ENCODE measurements around the gene C1orf21.
A peak's percentile ranks its signal among the peaks of the same experiment; 100 is the strongest.

Gene C1orf21

DNA sequence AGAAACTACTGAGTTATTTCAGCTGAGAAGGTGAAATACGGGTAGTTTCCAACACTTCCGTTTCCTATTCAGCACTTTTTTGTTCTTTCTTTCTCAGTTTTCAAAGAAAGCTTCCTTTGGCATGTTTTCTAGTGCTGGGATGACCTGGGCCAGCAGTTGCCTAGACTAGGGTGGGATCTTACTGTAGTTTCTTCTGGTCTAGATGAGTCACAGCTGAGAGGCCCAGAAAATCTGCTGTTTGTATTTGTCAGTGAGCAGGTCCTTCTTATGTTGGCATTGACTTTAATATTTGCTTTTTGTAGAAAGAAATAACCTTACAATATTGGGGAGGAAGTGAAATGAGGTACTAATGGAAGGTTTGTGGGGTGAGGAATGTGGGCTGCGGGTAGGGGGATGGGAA is 22.2 kb downstream of the C1orf21 start:
- DNase-seq (ENCODE audit: low spot score) (no peak), FAIRE-seq (no peak)

DNA sequence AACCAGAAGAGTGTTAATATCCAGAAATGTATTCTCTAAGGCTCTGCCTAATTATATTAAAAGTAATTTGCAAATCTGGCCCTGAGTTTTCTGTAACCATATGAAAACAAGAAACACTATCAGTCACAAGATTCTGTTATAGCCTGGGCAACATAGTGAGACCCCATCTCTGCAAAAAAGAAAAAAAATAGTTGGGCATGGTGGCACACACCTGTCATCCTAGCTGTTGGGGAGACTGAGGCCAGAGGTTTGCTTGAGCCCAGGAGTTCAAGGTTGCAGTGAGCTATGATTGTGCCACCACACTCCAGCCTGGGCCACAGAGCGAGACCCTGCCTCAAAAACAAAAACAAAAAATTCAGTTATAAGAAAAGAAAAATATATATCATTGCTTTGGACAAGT is 25.6 kb downstream of the C1orf21 start:
- no peak for FAIRE-seq
- DNase-seq (ENCODE audit: low spot score): no peak

DNA sequence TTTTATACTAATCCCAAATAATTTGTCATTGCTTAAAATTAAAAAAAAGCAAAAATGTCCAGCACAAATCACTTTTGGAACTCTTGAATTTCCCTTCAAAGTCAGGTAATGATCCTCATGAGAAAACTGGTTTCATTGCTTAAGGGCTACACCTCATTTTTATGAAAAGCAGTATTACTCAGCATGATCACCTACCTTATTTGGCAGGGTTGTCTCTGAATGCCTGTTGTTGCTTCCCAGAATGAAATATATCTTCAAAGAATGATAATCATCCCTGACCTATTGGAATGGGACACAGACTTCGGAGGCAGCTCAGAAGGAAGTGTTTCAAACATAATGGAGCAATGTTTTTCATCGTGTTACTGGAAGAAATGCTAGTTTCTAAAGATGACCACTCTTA is 29.7 kb downstream of the C1orf21 start:
- FAIRE-seq: peak; percentile 30
- no peak for DNase-seq (ENCODE audit: low spot score)

DNA sequence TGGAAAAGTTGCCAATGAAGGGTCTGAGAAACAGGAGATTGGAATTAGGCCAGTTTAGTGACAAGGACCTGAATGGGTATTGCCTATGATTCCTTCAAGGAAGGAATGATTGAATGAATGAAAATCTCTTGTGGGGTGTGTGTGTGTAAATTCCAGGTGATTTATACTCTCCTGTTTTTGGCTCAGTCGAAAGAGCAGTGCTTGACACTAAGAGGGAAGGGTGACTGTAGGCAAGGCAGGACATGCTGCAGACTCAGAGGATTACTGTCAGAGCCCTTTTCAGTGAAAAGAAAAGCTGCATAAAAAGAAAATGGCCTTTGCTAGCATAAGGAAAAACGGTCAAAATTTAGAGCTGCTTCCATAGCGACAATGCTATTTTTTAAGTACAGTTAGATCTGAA is 30.1 kb downstream of the C1orf21 start:
- no peak for FAIRE-seq
- DNase-seq (ENCODE audit: low spot score): no peak

DNA sequence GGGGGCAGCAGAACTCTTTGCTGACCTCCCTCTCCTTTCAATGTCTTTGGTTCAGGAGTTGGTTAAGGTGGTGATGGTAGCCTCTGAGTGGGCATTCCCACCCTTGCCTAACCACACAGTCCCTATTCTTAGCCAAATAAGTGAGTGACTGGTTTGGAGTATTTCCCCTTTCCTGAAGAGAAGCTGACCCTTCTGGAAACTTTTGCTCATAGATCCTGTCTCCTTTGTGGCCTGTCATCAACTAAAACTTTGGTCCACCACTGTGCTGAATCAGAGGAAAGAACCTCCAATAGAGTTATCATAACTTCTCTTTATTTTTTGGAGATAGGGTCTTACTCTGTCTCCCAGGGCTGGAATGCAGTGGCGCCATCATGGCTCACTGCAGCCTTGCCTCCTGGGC is 31.1 kb downstream of the C1orf21 start:
- no peak for FAIRE-seq

DNA sequence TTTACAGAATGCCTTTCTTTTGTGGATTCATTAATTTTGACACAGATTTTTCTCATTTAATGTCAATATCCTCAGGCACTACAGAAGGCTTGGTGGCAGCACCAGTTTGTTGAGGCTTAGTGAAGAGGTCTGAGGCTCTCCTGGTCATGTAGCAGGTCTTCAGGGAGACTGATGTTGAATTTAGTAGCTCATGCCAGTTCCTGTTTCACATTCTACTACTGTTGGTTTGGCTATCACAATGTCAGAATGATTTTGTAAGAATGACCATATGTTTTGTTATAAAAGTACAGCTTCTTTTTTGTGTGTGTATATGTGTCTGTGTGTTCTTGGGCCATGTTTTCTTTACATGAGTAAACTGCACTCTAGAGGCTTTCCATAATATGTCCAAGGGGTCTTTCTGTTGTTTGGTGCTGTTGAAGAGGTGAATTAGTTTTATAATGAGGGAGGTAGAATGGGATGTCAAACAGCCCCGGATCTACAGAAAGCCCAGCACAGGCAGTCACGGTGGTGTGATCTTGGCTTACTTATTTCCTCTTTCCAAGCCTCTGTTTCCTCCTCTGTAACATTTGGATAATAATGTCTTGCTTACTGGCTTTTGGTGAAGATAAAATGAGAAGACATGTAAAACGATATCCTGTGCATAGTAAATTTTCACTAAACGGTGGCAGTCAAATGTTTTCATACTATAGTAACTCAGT is 32.0 kb downstream of the C1orf21 start:
- DNase-seq (ENCODE audit: low spot score): no peak

More for the DNA sequence above, 31.1 kb downstream of the C1orf21 start:
- DNase-seq (ENCODE audit: low spot score): no peak

DNA sequence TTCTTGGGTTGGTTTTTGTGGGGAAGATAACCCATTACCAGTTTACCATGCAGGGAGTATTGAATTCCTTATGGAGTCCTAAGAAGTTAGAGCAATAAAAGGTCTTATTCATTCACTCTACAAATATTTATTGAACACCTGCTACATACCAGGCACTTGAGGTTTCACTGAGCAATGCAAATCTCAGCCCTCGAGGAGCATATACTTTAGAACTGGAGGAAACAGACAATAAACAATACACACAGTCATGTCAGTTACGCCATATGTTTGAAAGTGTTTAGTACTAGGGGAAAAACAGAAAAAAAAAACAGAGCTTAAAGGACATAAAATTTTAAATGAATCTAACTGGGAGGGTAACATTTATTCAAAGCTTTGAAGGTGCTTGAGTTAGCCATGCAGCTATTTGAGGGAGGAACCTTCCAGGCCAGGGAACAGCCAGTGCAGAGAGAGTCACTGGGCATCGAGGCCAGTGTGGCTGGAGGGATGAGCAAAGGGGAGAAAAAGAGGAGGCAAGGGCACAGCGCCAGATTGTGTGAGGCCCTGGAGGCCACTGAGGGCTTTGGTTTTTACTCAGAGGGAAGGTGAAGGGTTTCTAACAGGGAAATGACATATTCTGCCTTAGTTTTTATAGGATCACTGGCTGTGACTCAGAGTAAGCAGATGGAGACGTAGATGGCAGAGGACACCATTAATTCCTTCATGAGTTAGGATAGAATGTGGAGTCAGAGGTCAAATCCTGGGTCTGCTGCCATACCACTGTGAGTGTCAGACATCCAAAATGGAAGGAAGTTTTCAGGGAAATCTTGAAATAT is 32.7 kb downstream of the C1orf21 start:
- no peak for FAIRE-seq
- DNase-seq (ENCODE audit: low spot score): peak; percentile 23

More for the DNA sequence above, 32.0 kb downstream of the C1orf21 start:
- FAIRE-seq: no peak

DNA sequence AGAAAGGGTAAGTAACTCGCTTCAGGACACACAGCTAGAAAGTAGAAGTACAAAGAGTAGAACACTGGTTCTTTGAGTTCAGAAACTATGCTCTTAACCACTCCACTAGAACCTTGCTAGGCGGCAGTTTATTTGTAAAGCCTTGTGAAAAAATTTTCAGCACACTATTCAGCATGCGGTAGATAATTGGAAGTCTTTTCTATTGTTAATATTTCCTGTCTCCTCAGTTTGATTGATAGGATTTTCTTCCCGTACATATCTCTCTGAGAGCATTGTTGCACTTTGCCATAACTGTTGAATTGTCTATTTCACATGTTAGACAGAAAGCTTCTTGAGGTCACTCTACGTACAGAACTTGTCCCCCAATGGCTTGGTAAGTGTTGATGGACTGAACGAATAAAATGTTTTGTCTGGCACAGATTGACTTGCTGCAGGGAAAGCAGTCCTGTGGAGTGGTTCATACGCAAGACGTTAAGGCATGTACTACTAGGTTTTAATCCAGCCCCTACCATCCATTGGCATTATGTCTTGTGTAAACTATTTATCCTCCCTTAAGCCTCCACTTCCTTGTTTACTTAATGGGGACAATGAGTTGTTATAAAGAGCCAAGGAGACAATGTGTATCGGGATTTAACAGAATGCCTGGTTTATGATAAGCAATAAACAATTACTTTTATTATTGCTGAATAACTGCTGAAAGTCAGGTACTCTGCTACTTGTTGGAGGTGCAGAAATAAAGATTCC is 35.8 kb downstream of the C1orf21 start:
- no peak for FAIRE-seq

DNA sequence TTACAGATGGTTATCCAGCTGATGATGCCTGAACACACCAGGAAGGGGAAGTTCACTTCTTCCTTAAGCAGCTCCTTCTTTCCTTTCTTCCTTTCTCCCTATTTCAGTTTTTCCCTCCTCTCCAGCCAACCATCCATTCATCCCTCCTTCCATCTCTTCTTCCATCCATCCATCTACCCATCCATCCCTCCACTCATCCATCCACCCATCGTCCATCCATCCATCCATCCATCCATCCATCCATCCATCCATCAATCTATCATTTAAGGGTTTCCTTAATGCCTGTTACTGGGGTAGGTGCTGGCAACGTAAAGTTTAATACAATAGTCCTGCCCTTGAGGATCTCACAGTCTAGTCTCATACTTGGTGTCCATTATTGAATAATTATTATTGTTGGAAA is 36.8 kb downstream of the C1orf21 start:
- FAIRE-seq (no peak), DNase-seq (ENCODE audit: low spot score) (no peak)

More for the DNA sequence above, 35.8 kb downstream of the C1orf21 start:
- no peak for DNase-seq (ENCODE audit: low spot score)

DNA sequence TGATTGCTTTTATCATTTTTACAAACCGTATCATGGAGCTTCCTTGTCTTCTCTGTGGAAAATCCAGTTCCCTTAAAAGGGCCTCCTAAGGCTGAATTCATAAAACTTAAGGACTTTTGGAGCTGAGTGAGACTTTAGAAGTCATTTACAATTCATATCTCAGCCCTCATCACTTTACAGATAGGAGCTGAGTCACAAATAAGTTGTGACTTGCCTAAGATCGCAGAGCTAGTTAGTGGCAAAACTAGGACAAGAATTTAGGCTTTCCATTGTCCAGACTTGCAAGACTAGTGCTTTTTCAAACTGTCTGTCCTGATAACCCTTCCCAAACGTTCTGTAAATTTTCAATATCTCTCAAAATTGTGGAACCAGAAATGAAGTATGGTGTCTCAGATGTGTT is 37.3 kb downstream of the C1orf21 start:
- no peak for DNase-seq (ENCODE audit: low spot score)

DNA sequence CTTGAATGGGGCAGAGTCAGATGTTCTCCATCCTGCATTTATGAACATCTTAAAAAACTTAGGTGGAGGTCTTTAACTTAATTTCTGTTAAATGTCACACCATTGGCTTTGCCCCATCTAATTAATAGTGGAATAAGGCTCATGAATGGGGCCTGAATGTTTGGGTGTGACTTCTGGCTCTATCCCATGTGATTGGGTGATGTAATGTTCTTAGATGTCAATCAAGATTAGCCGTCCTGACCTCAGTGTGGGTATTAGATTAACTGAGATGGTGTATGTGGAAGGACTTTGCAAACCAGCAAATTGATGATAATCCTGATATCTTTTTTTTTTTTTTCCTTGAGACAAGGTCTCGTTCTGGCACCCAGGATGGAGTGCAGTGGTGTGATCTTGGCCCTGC is 38.1 kb downstream of the C1orf21 start:
- no peak for FAIRE-seq
- DNase-seq (ENCODE audit: low spot score): no peak

More for the DNA sequence above, 37.3 kb downstream of the C1orf21 start:
- no peak for FAIRE-seq

DNA sequence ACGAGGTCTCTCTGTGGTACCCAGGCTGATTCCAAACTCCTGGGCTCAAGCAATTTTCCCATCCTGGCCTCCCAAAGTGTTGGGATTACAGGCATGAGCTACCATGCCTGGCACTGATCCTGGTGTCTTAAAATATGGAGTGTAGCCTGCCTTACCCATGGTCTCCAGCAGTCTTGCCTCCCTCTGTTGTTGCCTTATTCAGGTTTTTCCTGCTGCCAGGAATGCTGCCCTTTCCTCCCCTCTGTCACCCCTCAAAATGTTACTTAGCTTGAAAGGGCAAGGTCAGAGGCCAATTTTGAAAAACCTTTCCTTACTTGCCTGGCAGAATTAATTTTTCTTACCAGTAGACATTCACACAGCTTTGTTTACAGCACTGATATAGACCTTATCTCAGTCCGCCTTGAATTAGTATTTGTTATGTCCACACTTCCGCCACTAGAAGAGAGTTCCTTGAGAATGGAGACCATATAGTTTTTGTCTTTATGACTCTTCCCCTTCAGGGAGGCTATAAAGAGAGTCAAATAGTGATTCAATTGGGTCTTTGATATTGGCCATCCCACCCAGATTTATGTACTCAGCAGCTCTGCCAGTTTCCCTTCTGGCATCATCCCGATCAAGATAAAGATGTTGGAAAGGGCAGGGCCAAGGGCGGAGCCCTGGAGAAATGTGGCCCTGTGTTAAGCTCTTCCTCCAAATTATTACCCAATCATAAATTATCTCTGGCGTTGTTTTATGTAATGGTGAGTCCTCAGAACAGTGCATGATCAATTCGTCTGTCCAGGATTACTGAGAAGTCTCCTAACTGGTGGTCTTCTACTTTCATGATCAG is 38.8 kb downstream of the C1orf21 start:
- no peak for FAIRE-seq

DNA sequence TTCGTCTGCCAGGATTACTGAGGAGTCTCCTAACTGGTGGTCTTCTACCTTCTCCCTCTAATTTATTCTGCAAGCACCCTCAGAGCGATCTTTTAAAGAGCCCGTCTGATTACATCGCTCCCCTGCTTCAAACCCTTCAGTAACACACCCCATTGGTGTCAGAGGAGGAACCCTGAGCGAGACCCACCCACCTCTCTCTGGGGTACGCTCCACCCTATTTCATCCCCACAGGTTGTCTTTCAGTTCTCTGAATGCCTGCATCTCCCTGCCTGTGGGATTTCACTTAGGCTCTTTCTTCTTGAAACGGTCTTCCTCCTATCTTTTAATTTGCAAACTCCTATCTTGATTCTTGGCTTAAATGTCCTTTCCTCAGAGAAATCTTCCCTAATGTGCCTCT is 39.4 kb downstream of the C1orf21 start:
- DNase-seq (ENCODE audit: low spot score): no peak
- no peak for FAIRE-seq

More for the DNA sequence above, 38.8 kb downstream of the C1orf21 start:
- no peak for DNase-seq (ENCODE audit: low spot score)

DNA sequence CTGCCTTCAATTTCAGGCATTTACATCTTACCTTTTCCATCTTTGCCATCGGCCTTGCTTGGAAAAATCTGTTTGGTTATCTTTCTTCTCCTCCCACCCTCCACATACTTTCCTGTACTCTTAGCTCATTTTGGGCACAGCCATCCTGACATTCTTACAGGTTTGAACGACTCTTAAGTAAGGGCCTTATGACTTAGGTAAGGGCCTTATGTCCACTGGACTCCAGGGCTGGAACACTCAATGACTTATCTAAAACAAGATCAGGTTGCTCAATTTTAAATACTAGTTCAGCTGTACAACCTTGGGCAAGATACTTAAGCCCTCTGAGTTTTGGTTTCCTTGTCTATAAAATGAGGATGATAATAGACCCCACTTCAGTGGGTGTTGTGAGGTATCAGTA is 40.9 kb downstream of the C1orf21 start:
- no peak for FAIRE-seq
- DNase-seq (ENCODE audit: low spot score): no peak

DNA sequence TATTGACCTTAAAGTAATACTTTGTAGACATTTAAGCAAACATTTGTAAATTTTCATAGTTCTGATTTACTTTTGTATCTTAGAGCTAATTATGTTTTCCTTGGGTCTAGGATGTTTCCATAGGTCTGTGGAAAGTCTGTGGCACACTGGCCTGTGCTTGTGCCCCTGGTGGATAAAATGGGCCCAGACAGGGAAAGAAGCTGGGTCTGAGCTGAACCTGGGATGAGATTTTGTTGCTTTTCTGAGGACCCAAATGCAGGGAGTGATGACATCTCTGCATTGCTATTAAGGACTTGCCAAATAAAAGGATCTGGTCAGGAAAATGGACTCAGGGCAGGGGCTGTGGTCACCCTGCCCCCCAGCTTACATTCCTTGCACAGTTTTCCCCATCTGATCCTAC is 41.8 kb downstream of the C1orf21 start:
- FAIRE-seq (no peak), DNase-seq (ENCODE audit: low spot score) (no peak)

DNA sequence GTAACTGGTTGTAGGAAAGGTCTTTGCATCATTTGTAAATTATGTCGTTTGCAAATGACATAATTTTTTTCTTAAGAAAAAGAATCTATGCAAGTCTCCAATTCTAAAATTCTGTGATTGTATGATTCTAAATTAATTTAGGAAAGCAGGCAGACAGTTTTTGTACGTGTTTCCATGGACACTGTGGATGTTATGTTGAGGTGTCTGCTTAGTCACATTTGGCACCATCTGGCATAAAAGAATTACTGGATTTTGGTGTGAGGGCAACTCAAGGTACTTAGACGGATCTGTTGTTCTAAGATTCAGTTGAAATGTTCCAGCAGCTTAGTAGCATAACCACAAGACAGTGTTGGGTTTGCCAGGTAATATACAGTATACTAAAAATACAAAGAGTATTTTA is 42.5 kb downstream of the C1orf21 start:
- FAIRE-seq (no peak), DNase-seq (ENCODE audit: low spot score) (no peak)

DNA sequence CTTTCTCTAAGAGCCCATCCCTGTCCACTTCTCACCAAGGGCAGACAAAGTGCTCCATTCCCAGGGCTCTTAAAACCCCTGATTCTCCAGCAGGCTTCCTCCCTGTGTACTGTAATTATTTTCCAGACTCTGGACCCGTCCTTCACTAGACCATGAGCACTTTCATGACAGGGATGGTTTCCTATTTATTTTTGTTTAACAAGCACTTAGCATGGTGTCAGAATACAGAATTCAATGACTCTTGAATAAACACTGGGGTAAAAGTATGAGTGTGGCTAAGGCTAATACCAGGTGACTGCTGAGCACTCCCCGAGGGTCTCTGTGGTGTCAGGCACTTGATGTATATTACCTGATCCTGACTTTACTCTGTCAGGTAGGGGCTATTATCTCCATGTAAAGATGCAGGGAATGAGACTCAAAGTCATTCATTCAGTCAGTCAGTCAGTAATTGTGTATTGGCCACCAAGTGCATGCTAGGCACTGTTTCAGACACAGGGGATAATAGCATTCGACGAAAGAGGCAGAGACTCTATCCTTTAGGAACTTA is 47.2 kb downstream of the C1orf21 start:
- no peak for FAIRE-seq
- no peak for DNase-seq (ENCODE audit: low spot score)

DNA sequence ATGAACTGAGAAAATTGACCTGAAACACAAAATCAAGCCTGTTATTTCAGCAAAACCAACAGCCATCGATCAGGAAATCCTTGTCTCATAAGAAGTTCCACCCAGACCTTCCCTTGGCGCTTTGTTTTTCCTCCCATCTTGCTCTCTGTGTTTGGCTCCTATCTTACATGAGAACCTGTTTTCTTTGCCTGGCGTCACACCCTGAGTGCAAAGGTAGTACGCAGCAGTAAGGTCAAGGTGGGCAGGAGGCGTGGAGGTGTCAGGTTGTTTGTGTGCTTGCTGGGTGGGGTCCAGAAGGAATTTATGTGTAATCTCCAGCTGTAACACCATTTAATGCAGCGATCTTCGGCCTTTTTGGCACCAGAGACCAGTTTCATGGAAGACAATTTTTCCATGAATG is 50.5 kb downstream of the C1orf21 start:
- DNase-seq (ENCODE audit: low spot score): no peak
- FAIRE-seq: no peak

DNA sequence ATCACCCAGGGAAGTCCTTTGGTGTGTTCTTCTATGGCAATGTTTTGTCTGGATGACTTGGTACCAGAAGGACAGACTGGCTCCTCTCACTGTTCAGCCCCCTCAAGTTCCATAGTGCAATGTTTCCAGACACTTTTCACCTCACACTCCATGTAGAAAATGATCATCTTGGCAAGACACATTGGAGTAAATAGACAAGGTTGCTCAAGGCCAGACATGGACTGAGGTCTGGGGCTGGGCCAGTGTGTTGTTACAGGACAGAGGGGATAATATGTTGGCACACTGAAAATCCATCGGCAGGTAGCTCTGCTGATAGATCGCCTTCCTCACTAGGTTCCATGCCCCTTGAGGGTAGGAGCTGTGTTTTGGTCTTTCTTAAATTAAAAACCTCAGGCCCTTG is 51.5 kb downstream of the C1orf21 start:
- DNase-seq (ENCODE audit: low spot score) (no peak), FAIRE-seq (no peak)

DNA sequence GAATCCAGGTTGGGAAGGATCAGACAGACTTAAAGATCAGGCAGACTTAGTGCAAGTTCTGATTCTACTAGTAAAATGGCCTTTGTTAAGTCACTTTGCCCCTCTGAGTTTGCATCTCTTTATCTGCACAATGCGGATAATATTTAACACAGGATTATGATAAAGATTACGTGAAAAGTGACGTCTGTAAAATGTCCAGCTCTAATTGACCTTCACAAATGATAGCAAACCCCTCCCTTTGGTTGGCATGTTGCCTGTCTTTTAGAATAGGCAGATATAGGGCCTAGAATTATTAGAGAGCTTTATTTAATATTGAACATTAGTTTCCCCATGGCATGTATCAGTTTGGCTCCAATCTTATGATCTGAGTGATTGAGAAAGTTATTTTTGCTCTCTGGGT is 55.4 kb downstream of the C1orf21 start:
- DNase-seq (ENCODE audit: low spot score) (no peak), FAIRE-seq (no peak)

DNA sequence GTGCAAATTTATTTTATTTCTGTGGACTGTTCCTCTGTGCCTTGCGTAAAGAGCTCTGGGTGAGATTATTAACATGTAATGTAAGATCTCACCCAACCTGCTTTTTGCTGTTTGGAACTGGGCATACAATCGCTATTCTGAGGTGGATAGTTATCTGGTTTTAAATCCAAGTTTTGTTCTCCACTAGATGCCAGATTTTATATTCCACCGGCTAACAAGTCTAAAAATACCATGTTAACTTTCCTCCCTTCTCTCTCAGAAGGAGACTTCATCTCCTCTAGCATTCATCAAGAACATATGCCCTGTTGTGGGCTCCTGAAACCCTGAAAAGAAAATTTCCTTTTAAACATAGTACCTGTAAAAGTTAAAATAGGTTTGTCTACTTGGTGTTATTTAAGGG is 56.4 kb downstream of the C1orf21 start:
- no peak for FAIRE-seq
- no peak for DNase-seq (ENCODE audit: low spot score)

Measured in urothelium cell line (cell line).